ENCODE data around the gene MTRF1L.

Gene MTRF1L

DNA sequence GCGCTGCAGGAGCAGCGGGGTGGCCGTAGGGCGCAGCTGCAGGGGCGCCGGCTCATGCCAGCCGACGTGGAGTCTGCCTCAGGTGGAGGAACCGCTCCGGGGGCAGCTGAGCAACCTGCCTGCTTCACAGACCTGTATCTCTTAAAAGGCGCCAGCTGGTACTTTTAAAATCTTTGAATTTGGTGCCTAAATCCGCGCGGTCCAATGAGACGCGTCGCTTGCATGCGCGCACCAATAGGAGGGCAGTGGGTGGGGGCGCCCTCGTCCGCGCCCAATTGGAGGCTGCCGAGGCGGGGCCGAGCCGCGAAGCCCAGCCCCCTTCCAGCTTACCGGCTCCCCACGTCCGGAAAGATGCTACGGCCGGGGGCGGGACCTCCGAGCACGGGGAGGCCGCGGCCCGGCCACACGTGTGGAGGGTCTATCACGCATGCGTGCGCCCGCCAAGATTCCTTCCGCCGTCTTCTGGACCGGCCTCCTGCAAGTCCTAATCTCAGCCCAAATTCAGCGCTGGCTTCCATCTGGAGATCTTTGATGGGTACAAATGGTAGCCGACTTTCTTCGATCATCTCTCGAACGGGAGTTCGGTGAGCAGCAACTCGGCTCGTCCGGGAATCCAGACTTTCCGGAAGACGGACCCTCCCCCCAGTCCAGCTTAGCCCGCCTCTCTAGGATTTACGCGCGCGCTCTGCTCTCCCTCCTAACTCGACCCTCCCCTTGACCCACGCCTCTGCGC, 19.4 kb downstream of the MTRF1L start, which contains the start of gene FBXO5:
Gene FBXO5, minus strand, starts transcription at position 138 of the 733 bp plus-strand sequence. Its CDS starts 82 bp downstream, at position 56.
- peak; percentile 89 for ATAC-seq
- TF ChIP-seq, protein P1, sequence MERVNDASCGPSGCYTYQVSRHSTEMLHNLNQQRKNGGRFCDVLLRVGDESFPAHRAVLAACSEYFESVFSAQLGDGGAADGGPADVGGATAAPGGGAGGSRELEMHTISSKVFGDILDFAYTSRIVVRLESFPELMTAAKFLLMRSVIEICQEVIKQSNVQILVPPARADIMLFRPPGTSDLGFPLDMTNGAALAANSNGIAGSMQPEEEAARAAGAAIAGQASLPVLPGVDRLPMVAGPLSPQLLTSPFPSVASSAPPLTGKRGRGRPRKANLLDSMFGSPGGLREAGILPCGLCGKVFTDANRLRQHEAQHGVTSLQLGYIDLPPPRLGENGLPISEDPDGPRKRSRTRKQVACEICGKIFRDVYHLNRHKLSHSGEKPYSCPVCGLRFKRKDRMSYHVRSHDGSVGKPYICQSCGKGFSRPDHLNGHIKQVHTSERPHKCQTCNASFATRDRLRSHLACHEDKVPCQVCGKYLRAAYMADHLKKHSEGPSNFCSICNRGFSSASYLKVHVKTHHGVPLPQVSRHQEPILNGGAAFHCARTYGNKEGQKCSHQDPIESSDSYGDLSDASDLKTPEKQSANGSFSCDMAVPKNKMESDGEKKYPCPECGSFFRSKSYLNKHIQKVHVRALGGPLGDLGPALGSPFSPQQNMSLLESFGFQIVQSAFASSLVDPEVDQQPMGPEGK (CRISPR knock-in tag; IDR thresholded peaks at IDR 0.05; ENCODE audit: borderline replicate concordance), result no peak
- TF ChIP-seq, protein P2, sequence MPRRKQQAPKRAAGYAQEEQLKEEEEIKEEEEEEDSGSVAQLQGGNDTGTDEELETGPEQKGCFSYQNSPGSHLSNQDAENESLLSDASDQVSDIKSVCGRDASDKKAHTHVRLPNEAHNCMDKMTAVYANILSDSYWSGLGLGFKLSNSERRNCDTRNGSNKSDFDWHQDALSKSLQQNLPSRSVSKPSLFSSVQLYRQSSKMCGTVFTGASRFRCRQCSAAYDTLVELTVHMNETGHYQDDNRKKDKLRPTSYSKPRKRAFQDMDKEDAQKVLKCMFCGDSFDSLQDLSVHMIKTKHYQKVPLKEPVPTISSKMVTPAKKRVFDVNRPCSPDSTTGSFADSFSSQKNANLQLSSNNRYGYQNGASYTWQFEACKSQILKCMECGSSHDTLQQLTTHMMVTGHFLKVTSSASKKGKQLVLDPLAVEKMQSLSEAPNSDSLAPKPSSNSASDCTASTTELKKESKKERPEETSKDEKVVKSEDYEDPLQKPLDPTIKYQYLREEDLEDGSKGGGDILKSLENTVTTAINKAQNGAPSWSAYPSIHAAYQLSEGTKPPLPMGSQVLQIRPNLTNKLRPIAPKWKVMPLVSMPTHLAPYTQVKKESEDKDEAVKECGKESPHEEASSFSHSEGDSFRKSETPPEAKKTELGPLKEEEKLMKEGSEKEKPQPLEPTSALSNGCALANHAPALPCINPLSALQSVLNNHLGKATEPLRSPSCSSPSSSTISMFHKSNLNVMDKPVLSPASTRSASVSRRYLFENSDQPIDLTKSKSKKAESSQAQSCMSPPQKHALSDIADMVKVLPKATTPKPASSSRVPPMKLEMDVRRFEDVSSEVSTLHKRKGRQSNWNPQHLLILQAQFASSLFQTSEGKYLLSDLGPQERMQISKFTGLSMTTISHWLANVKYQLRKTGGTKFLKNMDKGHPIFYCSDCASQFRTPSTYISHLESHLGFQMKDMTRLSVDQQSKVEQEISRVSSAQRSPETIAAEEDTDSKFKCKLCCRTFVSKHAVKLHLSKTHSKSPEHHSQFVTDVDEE (CRISPR knock-in tag; IDR thresholded peaks at IDR 0.05), result 0 out of 2 replicates have a peak, but pooled peaks have one; percentile 54
- TF ChIP-seq ZNF8 (CRISPR knock-in tag; IDR thresholded peaks at IDR 0.05) (no peak), ZNF565 (CRISPR knock-in tag; conservative IDR thresholded peaks at IDR 0.05; ENCODE audit: low read depth) (no peak), ZFP3 (CRISPR knock-in tag; IDR thresholded peaks at IDR 0.05) (0 out of 2 replicates have a peak, but pooled peaks have one; percentile 10), ESRRG (CRISPR knock-in tag; IDR thresholded peaks at IDR 0.05) (no peak), CSDC2 (CRISPR knock-in tag; IDR thresholded peaks at IDR 0.05) (peak; percentile 72; the same call in 1 of the 2 replicates), PPARA (CRISPR knock-in tag; IDR thresholded peaks at IDR 0.05; ENCODE audit: borderline replicate concordance) (no peak)
- TF ChIP-seq, protein P3, sequence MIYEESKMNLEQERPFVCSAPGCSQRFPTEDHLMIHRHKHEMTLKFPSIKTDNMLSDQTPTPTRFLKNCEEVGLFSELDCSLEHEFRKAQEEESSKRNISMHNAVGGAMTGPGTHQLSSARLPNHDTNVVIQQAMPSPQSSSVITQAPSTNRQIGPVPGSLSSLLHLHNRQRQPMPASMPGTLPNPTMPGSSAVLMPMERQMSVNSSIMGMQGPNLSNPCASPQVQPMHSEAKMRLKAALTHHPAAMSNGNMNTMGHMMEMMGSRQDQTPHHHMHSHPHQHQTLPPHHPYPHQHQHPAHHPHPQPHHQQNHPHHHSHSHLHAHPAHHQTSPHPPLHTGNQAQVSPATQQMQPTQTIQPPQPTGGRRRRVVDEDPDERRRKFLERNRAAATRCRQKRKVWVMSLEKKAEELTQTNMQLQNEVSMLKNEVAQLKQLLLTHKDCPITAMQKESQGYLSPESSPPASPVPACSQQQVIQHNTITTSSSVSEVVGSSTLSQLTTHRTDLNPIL (CRISPR knock-in tag; IDR thresholded peaks at IDR 0.05; ENCODE audit: low read depth), result no peak

DNA sequence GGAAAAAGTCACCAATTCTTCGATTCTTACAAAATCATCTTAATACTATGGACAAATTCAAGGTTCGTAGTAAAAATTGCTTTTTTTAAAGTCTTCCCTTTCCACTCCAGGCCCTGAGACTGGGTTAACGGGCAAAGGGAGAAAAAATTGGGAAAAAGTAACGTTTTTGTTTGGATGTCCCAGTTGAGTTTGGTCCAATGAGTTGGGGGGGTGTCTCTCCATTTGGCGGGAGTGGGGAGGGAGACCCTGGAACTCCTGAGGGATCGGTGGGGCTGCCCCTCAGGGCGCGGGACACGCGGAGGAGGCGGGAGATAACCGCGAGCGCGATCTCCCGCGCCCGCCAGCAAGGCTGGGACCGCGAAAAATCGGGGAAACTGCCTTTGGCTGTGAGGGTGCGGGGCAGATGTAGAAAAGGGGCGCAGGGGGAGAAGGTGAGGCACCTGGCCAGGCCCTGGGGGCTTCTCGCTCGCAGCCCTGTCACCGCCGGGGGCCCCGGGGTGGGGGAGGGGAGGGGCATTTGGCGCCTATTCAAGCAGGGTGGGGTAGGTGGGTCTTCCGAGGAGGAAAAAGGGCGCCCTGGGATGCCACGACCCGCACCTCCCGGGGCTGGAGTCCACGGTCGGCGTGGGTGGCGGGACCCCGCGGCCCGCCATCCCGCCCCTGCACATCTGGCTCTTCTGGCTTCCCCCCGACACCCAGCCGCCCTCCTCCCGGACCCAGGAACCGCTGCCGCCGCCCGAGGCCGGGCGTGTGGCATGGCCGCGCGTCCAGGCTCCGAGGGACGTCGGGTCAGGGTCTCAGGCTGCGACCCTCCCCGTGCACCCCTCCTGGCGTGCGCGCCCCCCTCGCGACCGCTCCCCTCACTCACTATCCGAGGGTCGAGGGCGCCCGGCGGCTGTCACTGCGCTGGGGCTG, 20.3 kb downstream of the MTRF1L start:
- no peak for TF ChIP-seq ZNF70 (CRISPR knock-in tag; IDR thresholded peaks at IDR 0.05)
- TF ChIP-seq ISL1 (CRISPR knock-in tag; IDR thresholded peaks at IDR 0.05), result no peak
- no peak for TF ChIP-seq PPARA (CRISPR knock-in tag; IDR thresholded peaks at IDR 0.05; ENCODE audit: borderline replicate concordance)
- no peak; the same call in 2 of the 3 replicates for ATAC-seq

DNA sequence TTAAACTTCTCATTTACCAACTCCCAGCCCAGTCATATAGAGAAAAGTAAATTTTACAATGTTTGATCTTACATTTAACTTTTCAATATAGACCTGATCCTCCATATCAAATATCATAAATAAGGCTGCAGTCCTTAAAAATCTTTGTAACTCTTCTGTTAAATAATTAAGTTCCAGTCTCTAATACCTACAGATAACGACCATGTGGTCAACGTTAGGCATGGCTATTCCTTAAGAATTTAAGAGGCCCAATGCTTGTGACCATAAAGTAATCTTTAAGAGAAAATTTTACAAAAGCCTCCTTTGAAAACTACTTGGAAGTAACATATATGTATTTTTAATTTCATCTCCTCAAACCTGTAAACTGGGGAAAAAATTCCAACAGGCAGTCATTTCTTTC, 21.3 kb downstream of the MTRF1L start:
- ATAC-seq, result no peak
- TF ChIP-seq BACH2 (CRISPR knock-in tag; IDR thresholded peaks at IDR 0.05; ENCODE audit: borderline replicate concordance) (no peak), TOX (CRISPR knock-in tag; IDR thresholded peaks at IDR 0.05; ENCODE audit: borderline replicate concordance) (no peak), CSDC2 (CRISPR knock-in tag; IDR thresholded peaks at IDR 0.05) (no peak), PPARA (CRISPR knock-in tag; IDR thresholded peaks at IDR 0.05; ENCODE audit: borderline replicate concordance) (no peak), SNAI2 (CRISPR knock-in tag; IDR thresholded peaks at IDR 0.05) (no peak)
- TF ChIP-seq, protein P4, sequence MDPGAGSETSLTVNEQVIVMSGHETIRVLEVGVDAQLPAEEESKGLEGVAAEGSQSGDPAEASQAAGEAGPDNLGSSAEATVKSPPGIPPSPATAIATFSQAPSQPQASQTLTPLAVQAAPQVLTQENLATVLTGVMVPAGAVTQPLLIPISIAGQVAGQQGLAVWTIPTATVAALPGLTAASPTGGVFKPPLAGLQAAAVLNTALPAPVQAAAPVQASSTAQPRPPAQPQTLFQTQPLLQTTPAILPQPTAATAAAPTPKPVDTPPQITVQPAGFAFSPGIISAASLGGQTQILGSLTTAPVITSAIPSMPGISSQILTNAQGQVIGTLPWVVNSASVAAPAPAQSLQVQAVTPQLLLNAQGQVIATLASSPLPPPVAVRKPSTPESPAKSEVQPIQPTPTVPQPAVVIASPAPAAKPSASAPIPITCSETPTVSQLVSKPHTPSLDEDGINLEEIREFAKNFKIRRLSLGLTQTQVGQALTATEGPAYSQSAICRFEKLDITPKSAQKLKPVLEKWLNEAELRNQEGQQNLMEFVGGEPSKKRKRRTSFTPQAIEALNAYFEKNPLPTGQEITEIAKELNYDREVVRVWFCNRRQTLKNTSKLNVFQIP (CRISPR knock-in tag; IDR thresholded peaks at IDR 0.05; ENCODE audit: borderline replicate concordance, low read depth), result no peak
- TF ChIP-seq, protein P5, sequence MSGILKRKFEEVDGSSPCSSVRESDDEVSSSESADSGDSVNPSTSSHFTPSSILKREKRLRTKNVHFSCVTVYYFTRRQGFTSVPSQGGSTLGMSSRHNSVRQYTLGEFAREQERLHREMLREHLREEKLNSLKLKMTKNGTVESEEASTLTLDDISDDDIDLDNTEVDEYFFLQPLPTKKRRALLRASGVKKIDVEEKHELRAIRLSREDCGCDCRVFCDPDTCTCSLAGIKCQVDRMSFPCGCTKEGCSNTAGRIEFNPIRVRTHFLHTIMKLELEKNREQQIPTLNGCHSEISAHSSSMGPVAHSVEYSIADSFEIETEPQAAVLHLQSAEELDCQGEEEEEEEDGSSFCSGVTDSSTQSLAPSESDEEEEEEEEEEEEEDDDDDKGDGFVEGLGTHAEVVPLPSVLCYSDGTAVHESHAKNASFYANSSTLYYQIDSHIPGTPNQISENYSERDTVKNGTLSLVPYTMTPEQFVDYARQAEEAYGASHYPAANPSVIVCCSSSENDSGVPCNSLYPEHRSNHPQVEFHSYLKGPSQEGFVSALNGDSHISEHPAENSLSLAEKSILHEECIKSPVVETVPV (CRISPR knock-in tag; IDR thresholded peaks at IDR 0.05), result no peak
